Stimulated activated CD4-positive, alpha-beta T cell treated with anti-CD3 and anti-CD28 coated beads, Interleukin-1b, Interleukin-23, amount 100 ng/mL, for 1 hour (primary cell): ENCODE measurements around the gene MYEOV.

ENCODE experiments used
- DNase-seq, 2 donors: peaks; one replicate each; pipeline ENCODE4 v3.0.0-alpha.2; 2020; ENCODE audit warnings: low read depth in 2 of 2

The MYEOV gene

GRCh38 chr11:69265911-69266510, 27.9 kb upstream of the MYEOV start:
- no peak for DNase-seq

GRCh38 chr11:69267395-69267805, 26.6 kb upstream of the MYEOV start:
- no peak for DNase-seq

GRCh38 chr11:69268911-69269310, 25.0 kb upstream of the MYEOV start:
- DNase-seq = no peak

DNA sequence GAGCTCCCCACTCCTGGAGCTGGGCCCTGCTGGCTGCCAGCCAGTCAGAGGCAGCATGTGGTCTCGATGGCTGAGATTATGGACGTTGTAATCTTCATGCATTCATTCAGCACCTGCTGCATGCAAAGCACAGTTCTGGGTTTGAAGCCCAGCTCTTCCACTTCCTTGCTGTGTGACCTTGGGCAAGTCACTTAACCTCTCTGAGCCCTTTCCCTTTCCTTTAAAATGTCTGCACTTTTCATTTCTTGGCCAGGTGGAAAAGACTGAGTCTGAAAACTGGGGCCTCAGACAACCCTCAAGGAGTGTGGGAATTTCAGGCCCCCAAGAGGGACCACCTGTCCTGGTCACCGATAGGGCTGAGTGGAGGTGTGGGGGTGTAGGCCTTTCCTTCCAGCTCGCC, 24.6 kb upstream of the MYEOV start:
- no peak for DNase-seq

- DNase-seq = no peak
Observed at GRCh38 chr11:69269926-69270697, 23.8 kb upstream of the MYEOV start.

DNA sequence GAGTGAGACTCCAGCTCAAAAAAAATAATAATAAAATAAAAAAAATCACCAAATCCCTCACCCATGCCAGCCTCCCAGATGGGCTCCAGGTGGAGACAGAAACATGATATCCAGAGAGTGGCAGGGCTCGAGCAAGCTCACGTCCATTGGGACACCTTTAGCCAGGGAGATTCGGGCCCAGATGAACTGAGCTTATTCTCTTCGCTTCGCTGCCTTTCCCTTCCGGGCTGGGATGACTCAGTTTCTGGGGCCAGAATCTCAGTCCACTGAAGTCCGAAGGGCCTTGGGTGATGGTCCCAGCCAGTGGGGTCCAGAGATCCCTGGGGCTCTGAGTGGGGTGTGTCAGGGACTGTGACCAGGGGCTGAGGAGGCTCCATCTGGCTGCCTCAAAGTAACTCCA, 23.0 kb upstream of the MYEOV start:
- DNase-seq = no peak

DNA sequence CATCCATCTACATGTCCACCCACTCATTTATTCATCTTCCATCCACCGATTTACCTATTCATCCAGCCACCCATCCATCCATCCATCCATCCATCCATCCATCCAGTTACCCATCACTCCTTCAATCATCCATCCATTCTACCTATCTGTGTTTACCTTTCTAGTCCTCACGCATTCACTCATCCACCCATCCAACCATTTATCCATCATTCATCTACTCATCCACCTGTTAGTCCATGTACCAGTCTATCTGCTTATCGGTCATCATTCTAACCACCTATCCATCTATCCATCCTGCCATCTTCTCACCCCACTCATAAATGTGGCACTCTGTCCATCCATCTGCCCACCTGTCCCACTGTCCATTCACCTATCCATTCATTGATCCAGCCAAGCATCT, 21.9 kb upstream of the MYEOV start:
- DNase-seq = no peak

DNA sequence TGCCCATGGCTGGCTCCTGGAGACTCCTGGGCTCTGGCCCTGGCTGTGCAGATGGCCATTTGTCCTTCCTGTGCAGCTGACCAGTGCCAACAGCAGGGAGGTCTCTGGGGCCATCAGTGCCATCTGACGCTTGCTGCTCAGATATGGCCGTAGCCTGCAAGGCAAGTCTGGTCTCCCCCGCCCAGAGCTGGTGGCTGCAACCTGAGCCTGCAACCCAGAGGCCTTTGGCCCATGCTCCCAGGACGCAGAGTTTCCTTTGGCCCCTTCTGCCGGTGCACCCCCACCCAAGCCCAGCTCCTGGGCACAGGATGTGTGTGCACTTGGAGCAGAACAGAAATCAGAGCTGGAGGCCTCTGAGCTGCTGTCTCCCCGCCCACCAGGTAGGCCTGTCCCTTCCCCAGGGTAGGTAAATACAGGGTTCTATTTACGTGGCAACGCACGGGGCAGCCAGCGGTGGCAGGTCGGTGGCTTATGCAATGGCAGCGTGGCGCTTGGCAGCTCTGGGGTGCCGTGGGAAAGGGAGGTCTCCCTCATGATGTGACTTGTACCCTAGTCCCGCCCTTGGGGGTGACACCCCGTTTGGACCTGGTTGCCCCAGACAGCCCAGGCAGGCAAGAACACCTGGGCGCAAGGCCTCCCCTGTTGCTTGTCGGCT, 21.0 kb upstream of the MYEOV start:
- no peak for DNase-seq

GRCh38 chr11:69273571-69273970, 20.4 kb upstream of the MYEOV start:
- DNase-seq = no peak

DNA sequence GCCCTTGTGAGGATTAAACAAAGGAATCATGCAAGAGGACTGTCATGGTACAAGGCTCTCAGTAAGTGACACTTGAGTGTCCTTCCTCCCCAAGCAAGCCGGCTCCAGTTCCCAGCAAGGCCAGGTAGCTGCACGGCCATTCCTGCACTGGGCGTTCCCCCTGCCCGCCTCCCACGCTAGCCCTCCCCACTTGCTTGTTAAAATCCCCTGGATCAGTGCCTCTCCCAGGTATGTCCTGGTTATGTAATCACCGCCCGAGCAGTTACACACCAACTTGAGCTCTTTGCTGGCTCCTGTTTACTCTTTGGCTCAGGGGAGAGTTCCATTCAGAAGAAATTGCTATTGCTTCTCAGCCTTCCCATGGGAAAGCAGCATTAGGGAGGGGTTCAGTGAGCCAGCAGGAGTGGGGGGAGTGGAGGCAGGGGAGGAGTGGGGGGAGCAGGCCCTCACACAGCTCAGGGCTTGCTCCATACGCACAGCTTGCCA, 19.4 kb upstream of the MYEOV start:
- DNase-seq = no peak

DNA sequence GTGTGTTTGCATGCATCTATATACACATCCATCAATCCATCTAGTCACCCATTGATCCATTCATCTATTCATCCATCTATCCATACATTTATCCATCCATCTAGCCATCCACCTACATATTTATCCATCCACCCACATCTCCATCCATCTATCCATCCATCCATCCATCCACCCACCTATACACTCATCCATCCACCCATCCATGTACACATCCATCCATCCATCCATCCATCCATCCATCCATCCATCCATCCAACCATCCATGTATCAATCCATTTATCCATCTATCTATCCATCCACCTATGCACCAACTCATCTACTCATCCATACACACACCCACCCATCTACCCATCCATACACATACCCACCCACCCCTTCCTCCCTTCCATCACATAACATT, 18.8 kb upstream of the MYEOV start:
- no peak for DNase-seq

DNA sequence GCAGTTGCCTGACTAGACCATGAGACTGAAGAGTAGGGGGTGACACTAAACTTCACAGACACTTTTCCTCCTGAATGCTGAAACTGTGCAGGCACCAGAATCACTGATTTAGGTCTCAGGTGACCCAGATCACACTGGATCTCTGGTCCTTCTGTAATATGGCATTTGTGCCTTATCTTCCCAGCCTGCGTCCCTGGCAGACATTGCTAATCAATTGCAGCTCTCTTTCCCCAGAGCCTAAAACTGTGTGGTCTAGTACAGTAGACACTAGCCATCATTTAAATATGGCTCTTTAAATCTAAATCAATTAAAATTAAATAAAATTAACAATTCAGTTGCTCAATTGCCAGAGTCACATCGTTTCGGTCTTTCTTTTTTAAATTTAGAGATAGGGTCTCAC, 17.8 kb upstream of the MYEOV start:
- DNase-seq = no peak

DNA sequence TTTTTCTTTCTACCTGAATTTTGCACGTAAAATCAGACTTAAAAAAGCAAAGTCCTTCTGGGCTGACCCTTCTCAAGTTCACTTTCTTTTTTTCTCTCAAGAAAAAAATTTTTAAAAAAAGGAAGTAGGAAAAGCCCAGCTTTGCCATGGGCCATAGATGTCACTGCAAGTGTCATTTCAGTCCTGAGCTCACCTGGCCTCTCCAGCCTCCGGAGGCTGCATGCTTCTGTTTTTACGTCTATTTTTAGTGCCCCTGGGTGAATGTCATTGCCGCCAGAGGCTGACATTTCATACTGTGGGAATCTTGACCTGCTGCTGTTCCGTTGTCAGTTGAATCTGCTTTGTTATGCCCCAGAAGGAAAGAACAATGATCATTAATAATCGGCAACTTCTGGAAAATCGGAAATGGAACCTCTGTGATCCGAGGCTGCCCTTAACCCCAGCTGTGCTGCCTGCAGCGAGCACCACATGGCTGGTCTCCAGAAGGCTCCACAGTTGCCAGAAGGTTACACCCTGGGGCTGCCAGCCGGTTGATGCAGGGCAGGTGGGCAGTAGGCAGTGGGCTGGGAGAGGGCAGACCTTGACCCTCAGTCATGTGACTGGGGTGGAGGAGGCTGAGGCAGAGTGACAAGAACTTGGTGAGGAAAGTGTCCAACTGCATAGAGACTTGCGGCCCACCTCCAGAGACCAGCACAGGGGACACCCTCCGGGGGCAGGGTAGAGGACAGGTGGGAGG, 16.7 kb upstream of the MYEOV start:
- no peak for DNase-seq

DNA sequence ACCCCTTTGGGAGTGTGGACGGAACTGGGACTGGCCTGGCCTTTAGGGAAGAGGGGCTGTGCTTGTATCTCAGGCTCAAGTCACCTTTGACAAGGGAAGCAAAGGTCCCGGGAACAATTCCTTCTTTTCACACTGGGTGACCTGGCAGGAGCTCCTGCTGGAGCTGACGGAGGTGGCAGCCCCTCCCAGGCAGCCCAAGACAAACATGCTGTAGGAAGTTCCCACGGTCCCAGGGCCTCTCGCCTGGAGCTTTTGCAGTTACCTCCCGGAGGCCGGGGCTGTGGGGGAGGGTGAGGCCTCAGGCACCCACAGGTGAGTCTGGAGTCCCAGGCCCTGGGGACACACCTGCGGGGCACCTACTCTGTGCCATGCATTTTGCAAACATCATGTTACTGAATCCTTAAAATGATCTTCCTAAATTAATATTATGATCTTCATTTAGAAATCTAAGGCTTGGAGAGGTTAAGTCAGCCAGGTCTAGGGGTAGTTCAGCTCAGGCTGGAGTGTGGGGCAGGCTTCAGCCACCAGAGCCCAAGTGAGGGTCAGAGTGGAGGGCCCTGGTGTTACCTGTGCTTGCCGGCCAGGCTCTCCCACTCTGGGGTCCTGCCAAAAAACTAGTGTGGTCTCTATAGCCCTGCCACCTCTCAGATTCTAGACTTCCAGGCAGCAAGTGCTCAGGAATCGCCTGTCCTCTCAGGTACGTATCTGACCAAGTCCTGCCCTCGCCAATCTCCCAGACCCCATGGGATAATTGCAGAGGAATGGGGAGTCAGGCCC, 15.7 kb upstream of the MYEOV start:
- DNase-seq = no peak

DNA sequence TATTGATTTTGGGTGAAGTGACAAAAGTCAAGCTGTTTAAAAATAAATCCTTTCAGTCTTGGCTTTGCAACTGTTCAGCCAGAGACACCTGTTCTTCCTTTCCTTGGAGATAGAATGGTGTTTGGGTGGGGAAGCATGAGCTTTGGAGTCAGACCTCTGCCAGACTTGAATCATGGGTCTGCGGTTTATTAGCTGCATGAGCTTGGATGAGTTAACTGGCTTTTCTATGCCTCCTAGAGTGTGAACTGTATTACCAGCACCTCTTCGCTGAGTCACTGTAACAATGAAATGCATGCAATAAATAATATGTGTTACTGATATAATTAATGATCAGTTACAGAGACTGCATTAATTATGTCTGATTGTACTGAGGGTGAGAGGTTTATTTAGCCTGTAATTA, 13.5 kb upstream of the MYEOV start:
- no peak for DNase-seq

GRCh38 chr11:69280994-69281393, 13.0 kb upstream of the MYEOV start:
- DNase-seq = no peak

DNA sequence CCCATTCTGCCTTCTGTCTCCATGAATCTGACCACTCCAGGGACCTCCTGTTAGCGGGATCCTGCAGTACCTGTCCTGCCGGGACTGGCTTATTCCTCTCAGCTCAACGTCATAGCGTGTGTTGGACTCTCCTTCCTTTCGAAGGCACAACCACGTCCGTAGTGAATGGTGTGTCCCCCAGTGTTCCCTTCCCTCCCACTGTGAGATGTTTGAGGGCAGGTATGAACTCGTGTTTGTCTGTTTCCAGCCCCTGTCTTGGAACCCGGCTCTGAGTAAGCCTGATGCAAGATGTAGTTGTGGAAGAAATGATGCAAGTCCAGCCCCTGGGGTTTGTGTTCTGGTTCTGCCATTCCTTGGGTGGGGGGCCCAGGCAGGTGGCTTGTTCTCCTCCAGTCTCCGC, 10.5 kb upstream of the MYEOV start:
- DNase-seq = no peak

DNA sequence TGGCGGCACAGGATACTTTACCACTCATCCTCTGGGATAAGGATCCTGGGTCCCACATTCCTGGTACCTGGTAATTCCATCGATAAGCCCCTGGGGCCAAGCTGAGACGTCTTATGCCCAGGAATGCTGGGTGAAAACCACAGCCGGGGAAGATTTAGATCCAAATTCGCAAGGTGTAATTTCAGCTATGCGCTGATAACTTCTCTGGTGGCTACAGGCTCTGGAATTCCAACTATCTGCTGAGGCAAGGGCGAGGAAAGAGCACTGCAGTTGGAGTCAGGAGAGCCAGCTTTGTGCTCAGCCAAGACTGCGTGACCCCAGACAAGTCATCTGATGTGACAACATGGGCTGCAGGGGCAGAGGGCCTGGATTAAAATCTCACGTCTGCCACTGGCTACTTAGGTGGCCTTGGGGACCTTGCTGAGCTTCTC, 9.9 kb upstream of the MYEOV start:
- DNase-seq = no peak

DNA sequence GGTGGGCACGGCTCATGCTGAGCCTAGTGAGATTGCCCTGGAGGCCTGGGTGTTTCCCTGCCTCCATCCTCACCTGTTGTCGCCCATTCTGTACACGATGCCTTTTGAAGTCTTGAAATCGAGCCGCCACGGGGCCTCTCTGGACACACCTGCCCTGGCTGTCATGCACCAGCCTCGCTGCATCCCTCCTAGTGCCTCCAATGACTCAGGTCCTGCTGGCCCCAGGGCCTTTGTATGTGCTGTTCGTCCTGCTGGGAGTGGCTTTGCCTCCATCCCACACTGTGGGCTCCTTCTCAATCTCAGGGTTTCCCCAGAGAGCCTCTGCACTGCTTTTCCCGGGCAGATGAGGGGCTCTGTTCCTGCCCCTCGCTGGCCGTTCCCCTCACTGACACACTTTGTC, 8.9 kb upstream of the MYEOV start:
- no peak for DNase-seq

DNA sequence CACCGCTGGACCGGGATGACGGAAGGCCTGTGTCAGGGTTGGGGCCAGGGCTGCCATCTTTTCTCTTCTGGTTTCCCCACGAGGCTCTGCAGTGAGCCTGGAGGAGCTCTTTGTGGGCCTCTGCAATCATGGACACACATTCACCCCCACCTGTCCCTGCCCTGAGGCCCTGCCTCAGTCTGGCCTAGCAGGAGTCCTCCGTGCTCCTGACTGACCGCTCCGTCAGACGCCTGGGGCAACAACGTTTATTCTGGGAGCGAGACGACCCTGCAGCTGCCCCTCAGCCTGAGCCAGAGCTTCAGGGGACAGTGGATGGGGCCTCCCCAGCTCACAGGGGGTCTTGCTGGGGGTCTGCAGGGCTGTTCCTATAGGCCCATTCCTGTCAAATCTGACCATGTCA, 8.2 kb upstream of the MYEOV start:
- DNase-seq = no peak
